Measurements from ENCODE around the gene FCGR3A. TPM values are rescaled to one million over a fixed set of nuclear protein-coding genes. Genes with fewer than 3 reads are reported as not detected.
"Not testable (repeated sequence)": the region's sequence is repeated elsewhere in the genome, so short reads cannot be mapped to it uniquely, and the experiment has no call there.

FCGR3A gene
- total and polyA plus RNA-seq, 2 of the 4 experiments (the other 2 are of a cell fraction), result not detected

- H4K8ac ChIP-seq (ENCODE audit: low read depth in 2 of 2, low read length in 2 of 2); H3K27ac ChIP-seq (ENCODE audit: insufficient read depth, low read length); H4K91ac ChIP-seq (ENCODE audit: insufficient read depth, low read depth, low read length); H2AK5ac ChIP-seq (ENCODE audit: low read depth, low read length); H3K9me3 ChIP-seq (ENCODE audit: control insufficient read depth, insufficient read depth, low read length); BruUV-seq (replicated peaks); H3K4ac ChIP-seq (ENCODE audit: low read depth, low read length); H2BK5ac ChIP-seq (ENCODE audit: low read depth, low read length, poor library complexity, severe bottlenecking); H3K4me1 ChIP-seq (ENCODE audit: control insufficient read depth, insufficient read depth, low read length); POLR2A ChIA-PET (ENCODE audit: unreplicated experiment); H3K18ac ChIP-seq (ENCODE audit: low read depth, low read length); H2BK20ac ChIP-seq (ENCODE audit: low read depth, low read length); H3K9me1 ChIP-seq (ENCODE audit: insufficient read depth, low read length); H4K5ac ChIP-seq (ENCODE audit: low read depth, low read length); H3K23ac ChIP-seq (ENCODE audit: low read depth, low read length); H2BK120ac ChIP-seq (ENCODE audit: low read depth, low read length); dilution Hi-C loops (cut with HindIII; ENCODE audit: low sequenced_read_pairs, unreplicated experiment); H4K20me1 ChIP-seq (ENCODE audit: insufficient read depth, low read length); H3K27me3 ChIP-seq (ENCODE audit: control insufficient read depth, insufficient read depth, low read length); H2BK15ac ChIP-seq (ENCODE audit: low read depth, low read length); H3K56ac ChIP-seq (ENCODE audit: extremely low read depth, insufficient read depth, low read length); H3K36me3 ChIP-seq (ENCODE audit: control insufficient read depth, insufficient read depth, low read length); H3K79me1 ChIP-seq (ENCODE audit: low read depth in 1 of 2, low read length in 2 of 2): not testable (repeated sequence)
- in situ Hi-C loops (cut with MboI; ENCODE audit: low sequenced_read_pairs) (loop anchor here (10.0 kb wide), 1 partner anchor 195 kb away; no protein-coding TSS in a partner anchor), intact Hi-C loops (cut with micrococcal nuclease) (loop anchor here (1.0 kb wide), 1 partner anchor 8 kb away; no protein-coding TSS in a partner anchor)
- Histone ChIP-seq H3K4me3 (ENCODE audit: insufficient read depth, low read depth, low read length) (peak overlapping the region; percentile 68), H3K4me2 (ENCODE audit: low read depth, low read length) (peak overlapping the region; percentile 73), H2AK9ac (replicated peaks; ENCODE audit: low read depth, low read length, poor library complexity) (peak overlapping the region; percentile 87), H3K14ac (replicated peaks; ENCODE audit: low read depth, low read length) (0 out of 2 replicates have a peak overlapping the region, but pooled peaks have one; percentile 1), H3K9ac (ENCODE audit: low read depth, low read length) (peak overlapping the region; percentile 39; the same call in 1 of the 2 replicates), H2AFZ (replicated peaks; ENCODE audit: low read length, poor library complexity) (peak overlapping the region; percentile 78)
- ATAC-seq (ENCODE audit: low read depth), result peak; percentile 98
- TF ChIP-seq MXI1 (IDR thresholded peaks at IDR 0.05; ENCODE audit: borderline replicate concordance, low read depth, low read length) (0 out of 2 replicates have a peak, but pooled peaks have one; percentile 26), FOS (IDR thresholded peaks at IDR 0.05; ENCODE audit: low read depth, low read length) (peak; percentile 78), CEBPB (IDR thresholded peaks at IDR 0.05; ENCODE audit: low read depth, low read length) (peak; percentile 93), MAFK (IDR thresholded peaks at IDR 0.05; ENCODE audit: low read depth, low read length) (peak; percentile 96), CTCF (conservative IDR thresholded peaks at IDR 0.05; ENCODE audit: low read depth, low read length) (0 out of 2 replicates have a peak, but pooled peaks have one; percentile 3), BHLHE40 (IDR thresholded peaks at IDR 0.05; ENCODE audit: low read depth, low read length) (peak; percentile 34; the same call in 1 of the 2 replicates), NFE2L2 (IDR thresholded peaks at IDR 0.05; ENCODE audit: low read depth, low read length) (peak; percentile 37; the same call in 1 of the 2 replicates)
- 0% methylated on average over 16 of the region's 41 CpGs; no CpG with 5 or more reads in 1 of the 2 experiments for WGBS, 2 experiments (ENCODE audit: extremely low coverage in 2 of 2, insufficient read length in 1 of 2)
- CTCF ChIA-PET, result interaction anchor here (0.6 kb wide), 1 partner anchor 32 kb away, joined by 5 read pairs; no protein-coding TSS in a partner anchor
- DNase-seq, result peak; percentile 86
These were observed 9.7 kb downstream of the FCGR3A start for GRCh38 chr1:161539731-161540569.

Measured in IMR-90 (cell line).